ENCODE data around the gene DUOX1.
A peak's percentile ranks its signal among the peaks of the same experiment; 100 is the strongest.

Gene DUOX1

DNA sequence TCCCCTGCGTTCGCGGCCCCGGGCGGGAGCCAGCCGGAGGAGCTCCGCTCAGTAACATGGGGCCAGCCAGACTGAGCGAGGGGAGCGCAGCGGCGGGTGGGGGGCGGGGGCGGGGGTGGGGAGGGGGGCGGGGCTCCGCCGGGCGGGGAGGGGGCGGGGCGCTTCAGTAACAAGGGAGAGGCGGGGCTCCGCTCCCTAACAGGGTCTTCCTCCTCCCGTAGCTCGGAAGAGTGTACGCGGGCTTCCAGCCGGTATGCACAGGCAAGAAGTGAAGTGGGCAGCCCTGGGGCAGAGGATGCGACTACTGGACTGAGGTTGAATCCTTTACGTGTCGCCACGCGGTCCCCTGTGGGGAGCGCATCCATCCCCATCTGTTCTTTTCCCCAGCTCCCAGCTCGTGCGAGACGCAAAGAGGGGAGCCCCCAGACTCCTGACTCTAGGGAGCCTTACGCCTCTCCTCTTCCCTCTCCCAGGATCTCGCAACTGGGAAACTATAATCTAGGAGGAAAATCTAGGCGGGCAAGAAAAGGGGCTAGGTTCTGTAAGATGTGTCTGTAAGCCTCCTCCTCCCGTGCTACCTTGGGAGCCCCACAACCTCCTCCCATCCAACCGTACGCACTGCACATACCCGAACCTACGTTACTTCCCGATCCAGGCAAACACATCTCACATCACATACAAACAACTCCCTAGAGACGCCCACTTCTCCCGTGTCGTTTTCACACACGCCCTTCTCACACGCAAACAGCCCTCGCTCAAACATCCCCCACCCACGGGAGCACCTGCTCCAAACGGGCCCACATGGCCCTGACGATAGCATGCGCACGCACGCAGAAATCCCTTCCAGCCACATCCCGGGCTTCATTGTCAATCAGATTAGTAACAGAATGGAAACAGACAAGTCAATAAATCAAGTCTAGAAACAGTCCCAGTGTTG lies 58.4 kb downstream of the DUOX1 start, which contains the start of gene SHF:
Gene SHF, minus strand, starts transcription at position 73 of the 937 bp plus-strand sequence. Its CDS starts 15 bp downstream, at position 58.
- no peak for DNase-seq (ENCODE audit: low read depth)

DNA sequence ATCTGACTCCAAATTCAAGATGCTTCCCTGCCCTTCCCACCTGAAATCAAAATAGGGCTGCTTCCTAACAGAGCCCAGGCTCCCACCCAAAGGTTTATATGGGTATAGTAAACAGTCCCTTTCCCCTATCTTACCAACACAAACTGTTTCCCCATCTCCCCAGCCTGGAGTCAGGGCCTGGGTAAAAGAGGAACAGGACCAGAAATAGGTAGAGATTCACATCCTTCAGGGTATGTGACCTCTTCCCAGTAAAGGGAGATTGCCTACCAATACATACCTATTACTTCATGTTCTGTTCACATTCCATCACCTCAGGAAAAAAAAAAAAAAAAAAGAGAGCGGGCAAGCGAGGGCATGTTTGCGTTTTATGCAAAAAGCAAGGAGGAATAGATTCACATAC lies 67.7 kb downstream of the DUOX1 start:
- DNase-seq (ENCODE audit: low read depth): no peak

DNA sequence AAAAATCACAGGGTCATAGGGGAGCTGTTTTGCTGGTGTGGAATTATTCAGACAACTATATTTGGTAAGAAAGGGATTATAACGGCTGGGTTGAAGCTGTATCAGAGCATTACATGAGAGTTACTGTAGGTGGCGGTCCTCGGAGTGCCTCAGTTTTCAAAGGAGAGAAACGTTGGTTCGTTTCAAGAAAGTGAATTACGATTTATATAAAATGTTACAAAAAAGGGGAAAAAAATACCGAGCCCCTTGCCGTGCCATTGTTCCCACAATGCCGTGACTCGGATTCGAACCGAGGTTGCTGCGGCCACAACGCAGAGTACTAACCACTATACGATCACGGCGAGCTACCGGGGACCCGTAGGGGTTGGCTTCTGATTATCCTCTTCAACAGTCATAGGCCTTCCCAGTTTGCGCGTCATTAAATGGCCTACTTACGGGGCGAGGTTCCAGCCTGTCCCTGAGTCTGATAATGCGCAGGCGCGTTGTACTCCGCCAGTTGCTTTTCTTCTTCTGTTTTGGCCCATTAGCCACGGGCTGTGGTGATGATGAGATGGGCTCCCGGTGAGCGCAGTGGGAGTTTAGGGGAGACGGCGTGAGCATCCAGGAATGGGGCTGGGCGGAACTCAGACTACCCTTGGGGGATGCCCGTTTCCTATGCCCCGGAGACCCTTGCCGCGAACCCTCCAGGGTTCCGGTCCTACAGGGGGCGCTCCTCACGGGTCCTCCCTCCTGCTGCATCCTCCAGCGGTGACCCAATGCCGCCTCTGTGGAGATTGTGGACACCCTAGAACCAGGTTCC lies 68.7 kb downstream of the DUOX1 start:
- DNase-seq (ENCODE audit: low read depth): peak; percentile 81

DNA sequence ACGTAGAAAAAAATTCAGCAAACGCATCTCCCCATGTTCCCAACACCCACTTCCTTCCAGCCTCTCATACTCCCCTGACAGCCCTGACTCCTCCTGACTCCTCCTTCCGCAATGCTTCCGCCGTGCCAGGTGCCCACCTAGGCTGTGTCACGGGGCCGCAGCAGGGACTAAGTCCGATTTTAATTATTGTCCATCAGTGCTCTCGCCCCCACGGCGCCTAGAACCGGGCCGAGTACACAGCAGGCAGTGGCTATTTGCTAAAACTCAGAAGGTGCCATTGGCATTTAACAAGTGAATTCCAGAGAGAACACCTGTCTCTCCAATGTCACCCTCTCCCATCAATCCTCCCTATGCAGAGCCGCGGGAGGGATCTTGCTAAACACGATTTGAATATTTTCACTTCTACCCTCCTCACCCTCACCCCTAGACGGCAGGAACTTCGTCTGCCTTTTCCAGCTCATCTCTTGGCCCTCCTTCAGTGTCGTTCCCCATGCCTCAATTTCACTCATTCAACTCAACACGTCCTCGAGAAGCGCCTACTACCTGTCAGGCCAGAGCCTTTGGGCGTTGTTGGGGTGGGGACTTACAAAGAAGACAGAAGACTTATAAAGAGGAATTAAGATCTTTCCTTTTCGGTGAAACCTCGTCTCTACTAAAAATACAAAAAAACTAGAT lies 69.5 kb downstream of the DUOX1 start:
- no peak for DNase-seq (ENCODE audit: low read depth)

DNA sequence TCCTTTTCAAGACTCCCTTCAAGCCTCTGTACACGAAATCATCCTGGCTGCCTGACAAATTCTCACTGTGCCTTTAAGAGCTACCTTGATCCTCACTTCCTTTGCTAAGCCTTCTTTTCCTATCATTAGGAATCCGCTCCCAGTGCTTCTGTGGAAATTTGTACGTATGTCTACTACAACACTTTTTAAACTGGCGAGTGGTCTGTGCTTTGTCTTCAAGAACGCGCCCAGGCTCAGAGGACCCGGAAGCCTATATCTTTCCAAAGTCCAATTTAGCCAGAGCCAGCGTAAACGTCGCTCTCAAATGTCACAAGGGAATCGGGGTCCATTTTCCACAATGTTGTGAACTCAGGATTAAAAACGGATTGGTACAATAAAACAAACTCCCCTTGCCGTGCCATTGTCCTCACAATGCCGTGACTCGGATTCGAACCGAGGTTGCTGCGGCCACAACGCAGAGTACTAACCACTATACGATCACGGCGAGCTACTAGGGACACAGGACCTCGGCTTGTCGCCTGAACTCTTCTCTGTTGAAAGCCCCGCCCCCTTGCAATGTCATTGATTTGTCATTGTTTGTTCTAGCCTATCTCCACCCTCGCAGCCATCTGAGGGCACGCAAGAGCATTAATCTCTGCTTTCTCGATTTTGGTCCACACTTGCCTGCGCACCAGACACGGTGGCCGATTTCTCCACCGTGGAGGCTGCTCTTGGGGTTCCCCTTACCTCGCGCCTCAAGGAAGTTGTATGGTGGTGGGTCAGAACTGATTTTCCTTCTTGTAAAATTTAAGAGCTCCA lies 70.4 kb downstream of the DUOX1 start:
- DNase-seq (ENCODE audit: low read depth): peak; percentile 92

DNA sequence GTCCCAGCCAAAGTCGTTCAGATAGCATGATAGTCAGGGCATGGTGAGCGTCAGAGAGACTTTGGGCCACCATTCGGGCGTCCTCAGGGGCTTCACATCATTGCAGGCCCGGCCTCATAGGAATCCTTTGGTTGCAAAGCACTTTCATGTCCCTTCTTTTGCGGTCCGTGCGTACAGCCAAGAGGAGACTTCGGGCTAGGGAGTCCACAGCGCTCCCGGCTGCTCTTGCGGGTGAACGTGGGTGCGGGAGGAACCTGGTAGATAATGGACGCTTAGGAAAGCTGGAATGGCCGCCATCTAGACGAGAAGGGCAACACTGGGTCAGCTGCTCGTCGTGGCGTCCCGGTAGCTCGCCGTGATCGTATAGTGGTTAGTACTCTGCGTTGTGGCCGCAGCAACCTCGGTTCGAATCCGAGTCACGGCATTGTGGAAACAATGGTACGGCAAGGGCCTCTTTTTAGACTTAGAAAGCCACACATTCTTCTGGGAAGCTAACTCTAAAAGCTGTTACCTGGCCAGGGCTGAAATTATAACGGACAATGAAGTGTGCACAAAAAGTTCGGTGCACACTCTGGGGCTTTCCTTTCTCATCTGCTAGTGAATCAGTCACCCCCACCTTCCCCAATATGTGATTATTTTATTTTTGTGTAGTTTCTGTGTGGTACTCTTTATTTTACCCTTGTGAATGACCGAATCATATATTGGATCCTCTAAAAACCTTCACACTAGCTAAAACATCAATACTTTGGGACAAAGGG lies 71.2 kb downstream of the DUOX1 start:
- peak; percentile 44 for DNase-seq (ENCODE audit: low read depth)

DNA sequence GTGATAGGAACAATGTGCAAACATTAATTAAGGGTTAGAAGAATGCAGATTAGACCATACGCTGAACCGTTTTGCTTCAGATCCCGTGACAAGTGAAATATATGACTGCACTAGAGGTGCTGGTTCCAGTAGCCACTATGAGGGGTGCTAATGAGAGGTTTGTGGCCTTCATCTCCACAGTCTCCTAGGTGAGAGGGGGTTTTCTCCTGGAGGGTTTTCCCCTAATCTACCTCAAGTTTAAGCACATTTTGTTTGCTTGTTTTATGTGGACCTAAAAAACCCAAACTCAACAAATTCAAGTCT lies 71.7 kb downstream of the DUOX1 start:
- DNase-seq (ENCODE audit: low read depth): no peak

DNA sequence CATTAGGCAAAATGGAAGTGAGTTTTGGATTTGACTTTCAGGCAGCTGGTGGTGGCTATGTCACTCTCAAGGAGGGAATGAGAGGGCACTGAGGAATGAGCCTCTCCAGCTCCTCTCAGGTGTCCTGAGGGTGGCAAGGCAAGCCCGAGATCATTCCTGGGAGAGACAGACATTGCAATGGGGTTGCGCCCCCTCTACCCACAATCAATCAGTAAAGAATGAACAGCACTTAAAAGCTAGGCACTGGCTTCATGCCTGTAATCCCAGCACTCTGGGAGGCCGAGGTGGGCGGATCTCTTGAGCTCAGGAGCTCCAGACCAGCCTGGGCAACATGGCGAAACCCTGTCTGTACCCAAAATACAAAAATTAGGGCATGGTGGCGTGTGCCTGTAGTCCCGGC lies 72.1 kb downstream of the DUOX1 start:
- DNase-seq (ENCODE audit: low read depth): no peak

DNA sequence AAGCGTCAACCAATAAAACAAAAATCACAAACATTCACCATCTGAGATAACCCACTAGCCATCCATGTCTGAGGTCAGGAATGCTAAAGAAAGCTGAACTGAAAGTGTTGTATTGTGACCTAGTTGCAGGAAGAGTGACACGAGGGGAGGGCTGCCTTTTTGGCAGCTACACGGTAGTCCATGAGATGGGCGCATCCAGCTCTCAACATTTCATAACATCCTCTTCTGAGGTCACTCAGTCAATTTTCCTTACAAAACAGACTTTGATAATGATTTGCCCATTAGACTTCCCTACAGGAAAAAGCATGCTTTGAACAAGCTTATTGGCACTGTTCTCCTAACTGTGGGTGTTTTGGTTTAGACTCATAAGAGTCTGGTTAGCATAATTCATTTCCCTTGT lies 73.4 kb downstream of the DUOX1 start:
- no peak for DNase-seq (ENCODE audit: low read depth)

DNA sequence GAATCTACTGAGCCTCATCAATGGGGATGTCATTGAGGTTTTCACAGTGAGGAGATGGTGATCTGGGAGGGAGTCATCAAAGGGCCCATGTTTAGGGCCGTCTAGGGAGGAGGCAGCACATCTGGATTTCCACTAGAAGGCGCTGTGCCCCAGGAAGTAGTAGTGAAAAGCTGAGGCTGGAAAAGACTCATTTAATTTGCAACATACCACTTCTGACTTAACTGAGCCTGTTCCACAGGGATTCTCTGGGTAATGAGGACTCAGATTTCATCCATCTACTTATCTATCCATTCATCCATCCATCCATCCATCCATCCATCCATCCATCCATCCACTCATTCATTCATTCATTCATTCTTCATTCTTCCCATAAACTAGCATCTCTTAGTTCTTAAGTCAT lies 75.4 kb downstream of the DUOX1 start:
- no peak for DNase-seq (ENCODE audit: low read depth)

DNA sequence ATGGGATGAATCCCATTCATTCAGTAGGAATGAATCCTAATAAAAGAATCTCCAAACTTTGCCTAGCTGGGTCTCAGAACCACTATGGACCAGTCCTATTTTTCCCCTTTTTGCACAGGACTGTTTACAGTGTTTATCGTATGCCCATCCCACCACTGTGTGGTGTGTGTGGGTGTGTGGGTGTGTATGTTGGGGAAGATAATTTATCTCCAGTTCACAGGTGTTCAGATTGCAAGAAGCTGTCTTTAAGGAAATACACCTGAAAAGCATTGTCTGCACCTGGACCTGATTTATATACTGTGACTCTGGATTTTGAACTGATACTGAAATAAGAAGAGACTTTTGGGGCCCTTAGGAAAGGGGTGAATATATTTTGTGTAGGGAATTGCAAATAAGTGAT lies 82.7 kb downstream of the DUOX1 start:
- DNase-seq (ENCODE audit: low read depth): no peak
